Activated CD8-positive, alpha-beta memory T cell treated with anti-CD3 and anti-CD28 coated beads for 1 hour (primary cell): ENCODE results near the gene KCNH2.

Experiments
- DNase-seq, 2 donors: peaks; one replicate each; pipeline ENCODE4 v3.0.0-alpha.2; 2020; ENCODE audit warnings: low read depth in 1 of 2; ENCODE audit errors: extremely low read depth in 1 of 2

The KCNH2 gene

DNA sequence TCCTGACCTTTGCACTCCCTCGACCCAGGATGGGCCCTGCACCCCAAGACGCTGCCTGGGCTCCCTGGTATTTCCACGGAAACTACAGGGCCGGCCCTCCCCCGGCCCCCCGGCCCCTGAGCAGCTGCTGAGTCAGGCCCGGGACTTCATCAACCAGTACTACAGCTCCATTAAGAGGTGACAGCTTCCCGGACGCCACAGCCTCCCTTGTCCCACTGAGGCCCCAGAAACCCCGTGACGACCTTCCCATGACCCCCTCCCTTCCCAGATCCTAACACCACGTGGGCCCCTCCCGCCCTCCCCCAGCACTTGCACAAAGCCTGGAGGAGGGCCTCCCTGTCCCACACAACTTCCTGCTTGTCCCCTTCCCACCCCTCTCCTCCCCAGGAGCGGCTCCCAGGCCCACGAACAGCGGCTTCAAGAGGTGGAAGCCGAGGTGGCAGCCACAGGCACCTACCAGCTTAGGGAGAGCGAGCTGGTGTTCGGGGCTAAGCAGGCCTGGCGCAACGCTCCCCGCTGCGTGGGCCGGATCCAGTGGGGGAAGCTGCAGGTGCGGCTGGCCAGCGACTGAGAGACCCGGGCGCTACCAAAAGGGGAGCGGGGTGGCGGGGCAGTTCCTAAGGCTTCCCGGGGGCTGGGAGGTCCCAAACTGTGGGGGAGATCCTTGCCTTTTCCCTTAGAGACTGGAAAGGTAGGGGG lies 18.4 kb upstream of the KCNH2 start:
- DNase-seq, result no peak

DNA sequence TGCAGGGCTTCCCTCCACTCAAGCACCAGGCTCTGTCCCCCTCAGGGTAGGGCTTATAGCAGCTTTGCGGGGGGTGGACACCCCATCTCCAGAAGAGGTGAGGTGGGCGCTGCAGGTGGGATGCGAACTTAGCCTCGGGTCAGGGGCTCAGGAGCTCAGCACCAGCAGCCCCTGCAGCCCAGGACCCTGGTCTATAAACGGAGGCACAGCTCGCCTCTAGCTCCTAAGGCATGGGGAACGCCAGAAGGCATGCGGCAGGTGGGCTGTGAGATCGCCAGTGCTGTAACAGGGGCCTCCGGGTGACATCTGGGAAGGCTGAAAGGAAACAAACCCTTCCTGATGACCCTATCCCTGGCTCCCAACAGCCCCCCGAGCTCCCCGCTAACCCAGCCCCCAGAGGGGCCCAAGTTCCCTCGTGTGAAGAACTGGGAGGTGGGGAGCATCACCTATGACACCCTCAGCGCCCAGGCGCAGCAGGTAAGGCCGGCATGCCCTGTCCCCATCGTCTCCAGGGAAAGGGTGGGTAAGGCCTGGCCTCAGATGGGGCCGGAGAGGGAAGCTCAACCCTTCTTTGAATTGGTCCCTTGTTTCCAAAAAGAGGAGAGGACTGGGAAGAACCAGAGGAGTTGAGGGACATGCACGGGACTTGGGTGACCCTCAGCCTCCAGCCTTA lies 16.9 kb upstream of the KCNH2 start:
- no peak for DNase-seq

DNA sequence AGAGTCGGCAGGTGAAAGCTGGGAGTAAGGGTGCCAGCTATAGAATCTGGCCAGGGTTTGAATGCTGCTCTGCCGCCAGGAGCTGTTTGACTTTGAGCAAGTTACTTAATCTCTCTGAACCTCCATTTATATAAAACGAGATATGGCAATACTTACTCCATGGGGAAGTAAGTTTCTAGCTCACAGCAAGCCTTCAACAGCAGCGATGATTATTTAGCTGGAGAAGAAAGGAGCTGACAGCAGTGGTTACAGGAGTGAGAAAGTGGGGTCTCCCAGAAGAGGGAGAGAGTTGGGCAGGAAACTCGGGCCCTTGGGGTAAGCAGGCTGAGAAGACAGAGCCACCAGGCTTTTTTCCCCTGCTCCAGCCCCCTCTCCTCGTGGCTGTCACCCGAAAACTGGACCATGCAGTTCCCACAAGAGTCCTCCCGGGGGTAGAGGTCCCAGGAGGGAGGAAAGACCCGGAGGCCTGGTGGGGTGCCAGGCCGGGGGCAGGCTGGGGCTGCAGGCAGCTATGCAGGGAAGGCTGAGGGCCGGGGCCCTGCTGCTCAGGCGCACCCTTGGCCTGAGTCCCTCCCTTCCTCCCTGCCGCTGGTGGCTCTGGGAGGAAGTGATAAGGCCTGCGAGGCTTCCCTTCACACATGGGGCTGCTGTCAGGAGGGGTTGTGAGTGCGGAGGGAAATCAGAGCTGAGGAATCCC lies 16.2 kb upstream of the KCNH2 start:
- no peak for DNase-seq

DNA sequence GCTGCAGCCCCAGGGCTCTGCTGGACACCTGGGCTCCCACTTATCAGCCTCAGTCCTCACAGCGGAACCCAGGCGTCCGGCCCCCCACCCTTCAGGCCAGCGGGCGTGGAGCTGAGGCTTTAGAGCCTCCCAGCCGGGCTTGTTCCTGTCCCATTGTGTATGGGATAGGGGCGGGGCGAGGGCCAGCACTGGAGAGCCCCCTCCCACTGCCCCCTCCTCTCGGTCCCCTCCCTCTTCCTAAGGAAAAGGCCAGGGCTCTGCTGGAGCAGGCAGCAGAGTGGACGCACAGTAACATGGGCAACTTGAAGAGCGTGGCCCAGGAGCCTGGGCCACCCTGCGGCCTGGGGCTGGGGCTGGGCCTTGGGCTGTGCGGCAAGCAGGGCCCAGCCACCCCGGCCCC lies 15.4 kb upstream of the KCNH2 start:
- no peak for DNase-seq

DNA sequence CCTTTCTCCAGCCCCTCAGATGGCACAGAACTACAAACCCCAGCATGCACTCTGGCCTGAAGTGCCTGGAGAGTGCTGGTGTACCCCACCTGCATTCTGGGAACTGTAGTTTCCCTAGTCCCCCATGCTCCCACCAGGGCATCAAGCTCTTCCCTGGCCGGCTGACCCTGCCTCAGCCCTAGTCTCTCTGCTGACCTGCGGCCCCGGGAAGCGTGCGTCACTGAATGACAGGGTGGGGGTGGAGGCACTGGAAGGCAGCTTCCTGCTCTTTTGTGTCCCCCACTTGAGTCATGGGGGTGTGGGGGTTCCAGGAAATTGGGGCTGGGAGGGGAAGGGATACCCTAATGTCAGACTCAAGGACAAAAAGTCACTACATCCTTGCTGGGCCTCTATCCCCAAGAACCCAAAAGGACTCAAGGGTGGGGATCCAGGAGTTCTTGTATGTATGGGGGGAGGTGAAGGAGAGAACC lies 14.7 kb upstream of the KCNH2 start:
- DNase-seq, result no peak

DNA sequence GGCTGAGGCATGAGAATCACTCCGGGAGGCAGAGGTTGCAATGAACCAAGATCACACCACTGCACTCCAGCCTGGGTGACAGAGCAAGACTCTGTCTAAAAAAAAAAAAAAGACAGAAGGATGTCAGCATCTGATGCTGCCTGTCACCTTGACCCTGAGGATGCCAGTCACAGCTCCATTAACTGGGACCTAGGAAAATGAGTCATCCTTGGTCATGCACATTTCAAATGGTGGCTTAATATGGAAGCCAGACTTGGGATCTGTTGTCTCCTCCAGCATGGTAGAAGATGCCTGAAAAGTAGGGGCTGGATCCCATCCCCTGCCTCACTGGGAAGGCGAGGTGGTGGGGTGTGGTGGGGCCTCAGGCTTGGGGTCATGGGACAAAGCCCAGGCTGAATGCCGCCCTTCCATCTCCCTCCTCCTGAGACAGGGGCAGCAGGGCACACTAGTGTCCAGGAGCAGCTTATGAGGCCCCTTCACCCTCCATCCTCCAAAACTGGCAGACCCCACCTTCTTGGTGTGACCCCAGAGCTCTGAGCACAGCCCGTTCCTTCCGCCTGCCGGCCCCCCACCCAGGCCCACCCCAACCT lies 14.0 kb upstream of the KCNH2 start:
- DNase-seq, result no peak

DNA sequence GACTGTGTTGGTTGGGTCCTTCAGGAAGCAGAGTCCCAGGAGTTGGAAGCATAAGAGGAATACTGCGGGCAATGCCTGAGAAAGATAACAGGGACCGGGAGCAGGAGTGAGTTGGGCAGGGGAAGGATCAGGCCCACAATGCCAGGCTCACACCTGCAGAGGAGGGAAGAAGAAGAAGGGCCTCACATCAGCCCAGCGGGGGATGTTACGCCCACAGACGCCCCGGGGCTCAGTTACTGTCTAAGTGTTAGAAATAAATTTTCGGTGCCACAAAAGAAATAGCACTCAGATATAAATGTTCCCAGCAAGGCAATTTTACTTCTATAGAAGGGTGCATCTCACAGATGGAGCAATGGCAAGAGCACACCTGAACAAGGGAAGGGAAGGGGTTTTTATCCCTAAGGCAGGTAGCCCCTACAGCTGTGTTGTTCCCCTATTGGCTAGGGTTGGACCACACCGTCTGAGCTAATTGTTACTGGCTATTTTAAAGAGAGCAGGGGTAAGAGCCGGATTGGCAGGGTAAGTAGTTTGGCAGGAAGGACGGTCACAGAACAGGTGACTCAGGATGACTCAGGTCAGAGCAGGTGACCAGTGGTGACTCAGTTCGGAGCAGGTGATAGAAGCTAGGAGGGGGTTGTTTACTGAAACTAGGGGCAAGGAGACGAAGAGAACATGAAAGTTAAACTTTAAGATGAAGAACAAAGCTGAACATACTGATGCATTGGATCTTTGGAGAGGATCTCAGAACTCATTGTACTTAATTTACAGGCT lies 12.5 kb upstream of the KCNH2 start, which contains the start of gene NOS3:
Gene NOS3 (plus strand): TSS at position 602 of the 771 bp plus-strand sequence. CDS start 2,787 bp downstream, outside the sequence.
- no peak for DNase-seq

DNA sequence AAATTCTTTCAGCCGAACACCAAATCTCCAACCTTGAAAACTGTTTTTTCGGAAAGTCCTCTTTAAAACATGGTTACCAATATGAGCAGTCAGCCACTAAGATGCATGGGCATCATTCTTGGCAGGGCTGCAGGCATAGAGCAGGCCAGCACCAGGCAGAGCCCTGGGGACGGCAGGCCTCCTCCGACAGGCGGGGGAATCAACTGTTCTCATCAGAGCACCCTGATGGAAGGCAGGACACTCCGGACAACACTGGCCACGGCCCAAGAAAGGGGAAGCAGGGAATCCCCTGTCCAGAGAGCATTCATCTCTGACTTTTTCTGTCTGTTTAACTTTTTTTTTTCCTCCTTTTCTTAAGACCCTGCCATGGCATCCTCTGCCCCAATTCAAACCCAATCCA lies 11.3 kb upstream of the KCNH2 start:
- DNase-seq, result no peak

DNA sequence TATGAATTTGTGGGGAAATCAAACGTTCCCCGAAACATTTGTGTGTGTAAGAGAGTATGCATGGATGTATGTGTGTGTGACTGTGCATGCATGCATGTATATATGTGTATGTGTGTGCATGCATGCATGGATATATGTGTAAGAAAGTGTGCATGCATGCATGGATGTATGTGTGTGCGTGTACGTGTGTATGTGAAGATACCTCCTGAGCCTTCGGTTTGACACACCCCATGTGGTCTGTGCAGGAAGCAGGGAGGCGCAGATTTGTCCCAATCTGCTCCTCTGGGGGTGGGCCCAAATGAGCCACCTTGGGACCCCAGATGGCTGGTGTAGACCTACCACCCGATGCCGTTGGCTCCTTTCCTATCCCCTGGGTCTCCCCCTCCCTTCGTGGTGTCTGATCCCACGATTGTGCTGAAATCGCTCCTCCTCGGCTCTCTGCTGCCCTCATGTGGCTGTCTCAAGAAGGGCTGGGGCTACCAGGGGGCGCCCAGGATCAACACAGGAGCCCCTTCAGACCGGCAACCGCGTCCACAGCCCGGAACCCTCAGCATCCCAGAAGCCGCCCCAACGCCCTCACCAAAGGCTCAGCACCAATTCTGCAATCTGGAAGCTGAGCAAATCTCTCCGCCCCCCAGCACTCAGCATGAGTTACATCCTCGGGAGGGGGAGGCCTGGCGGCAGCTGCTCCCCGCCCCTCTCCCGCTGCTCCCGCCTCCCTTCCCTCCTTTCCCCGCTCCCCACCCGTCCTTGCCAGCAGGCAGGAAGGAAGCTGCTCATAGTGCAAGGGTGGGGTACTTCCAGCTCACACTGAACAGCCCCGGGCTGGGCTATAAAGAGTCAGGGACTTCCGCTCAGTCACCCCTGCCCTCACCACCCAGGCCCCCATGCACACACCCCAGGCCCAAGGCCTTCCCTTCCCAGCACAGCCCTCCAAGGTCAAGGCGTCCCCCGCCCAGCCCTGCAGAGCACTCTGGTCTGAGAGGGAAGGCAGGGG lies 10.4 kb upstream of the KCNH2 start:
- peak; percentile 45 to 49 for DNase-seq

DNA sequence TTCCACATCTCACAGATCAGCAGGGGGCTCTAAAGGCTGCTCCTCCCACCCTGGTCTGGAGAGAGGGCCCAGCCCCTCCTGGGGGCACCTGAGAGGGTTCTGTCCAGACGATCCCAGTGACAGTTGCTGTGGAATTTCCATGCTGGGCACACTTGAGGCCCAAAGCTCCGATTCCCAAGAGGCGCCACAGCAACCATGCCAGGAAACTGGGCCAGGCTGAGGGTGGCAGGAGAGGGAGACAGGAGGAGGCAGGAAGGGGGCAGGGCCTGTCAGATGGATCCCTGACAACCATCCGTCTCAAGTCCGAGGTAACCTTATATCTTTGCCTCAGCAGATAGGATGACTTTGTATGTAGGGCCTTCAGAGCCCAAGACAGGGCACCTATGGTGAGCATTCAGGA lies 8.4 kb upstream of the KCNH2 start:
- no peak for DNase-seq

DNA sequence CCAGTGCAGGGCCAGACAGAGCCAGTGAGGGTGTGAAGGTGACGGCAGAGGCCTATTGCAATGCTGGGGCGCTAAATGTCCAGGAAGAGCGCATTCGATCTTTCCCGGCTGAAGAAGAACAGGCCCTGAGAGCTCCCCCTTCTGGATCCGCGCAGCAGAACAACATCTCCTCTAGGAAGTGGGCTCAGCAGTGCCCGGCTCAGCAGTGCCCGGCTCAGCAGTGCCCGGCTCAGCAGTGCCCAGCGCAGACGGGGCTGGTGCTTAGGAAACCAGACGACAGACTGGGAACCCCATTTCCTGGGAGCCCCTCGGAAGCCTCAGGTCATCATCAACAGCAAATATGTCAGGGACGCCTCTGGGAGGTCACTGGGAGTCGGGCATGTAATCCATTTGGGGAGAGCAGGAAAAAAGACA lies 8.0 kb upstream of the KCNH2 start:
- DNase-seq, result peak in 1 of 2 donors; percentile 37

DNA sequence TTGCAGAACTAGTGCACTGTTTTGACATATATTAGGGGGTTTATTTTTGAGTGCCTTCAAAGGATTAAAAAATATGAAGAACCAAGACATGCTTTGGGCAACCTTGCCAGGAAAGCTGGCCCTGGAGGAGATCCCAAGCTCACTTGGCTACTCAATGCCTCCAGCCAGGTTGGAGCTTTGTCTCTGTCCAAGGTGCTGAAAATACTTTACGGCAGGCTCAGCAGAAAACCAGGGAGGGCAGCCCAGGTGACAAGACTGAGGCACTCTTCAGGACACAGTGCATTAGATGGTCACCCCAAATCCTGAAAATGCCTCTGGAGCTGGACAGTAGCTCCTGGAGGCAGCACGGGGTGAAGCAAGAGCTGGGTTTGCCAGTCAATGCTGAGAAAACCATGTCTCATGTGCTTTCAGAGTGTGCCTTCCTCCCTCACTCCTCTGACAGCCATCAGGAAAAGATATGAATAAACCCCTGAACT lies 5.8 kb upstream of the KCNH2 start:
- DNase-seq, result no peak

DNA sequence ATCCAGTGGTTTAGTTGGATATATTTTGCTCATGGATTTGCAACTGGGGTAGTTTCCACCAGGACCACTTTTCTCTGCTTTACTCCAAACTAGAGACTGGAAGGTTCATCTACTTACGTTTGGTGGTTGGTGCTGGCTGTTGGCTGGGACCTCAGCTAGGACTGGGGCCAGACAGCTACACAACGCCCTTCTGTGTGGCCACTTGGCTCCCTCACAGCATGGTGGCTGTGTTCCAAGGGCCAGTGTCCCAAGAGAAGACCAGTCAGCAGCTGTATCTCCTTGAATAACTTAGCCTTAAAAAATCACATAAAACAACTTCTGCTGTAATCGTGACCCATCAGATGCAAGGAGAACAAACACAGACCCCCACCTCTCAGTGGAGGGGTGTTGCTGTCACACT lies 4.2 kb upstream of the KCNH2 start:
- DNase-seq, result no peak

DNA sequence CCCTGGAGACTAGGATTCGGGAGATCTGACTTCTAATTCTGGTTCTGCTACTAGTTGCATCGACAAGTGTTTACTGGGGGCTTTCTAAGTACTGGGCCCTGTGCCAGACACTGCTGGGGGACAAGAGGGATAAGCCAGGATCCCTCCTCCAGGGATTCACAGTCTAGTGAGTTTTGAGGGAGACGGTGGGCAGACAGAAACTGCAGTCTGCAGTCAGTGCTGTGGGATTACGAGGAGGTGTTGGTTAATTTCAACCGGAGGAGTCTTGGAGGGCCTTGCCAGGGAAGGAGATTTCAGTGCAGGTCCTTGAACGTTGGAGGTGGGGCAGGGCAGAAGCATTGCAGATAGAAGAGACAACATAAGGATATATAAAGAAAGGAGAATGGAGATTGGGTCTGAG lies 3.5 kb upstream of the KCNH2 start:
- no peak for DNase-seq

DNA sequence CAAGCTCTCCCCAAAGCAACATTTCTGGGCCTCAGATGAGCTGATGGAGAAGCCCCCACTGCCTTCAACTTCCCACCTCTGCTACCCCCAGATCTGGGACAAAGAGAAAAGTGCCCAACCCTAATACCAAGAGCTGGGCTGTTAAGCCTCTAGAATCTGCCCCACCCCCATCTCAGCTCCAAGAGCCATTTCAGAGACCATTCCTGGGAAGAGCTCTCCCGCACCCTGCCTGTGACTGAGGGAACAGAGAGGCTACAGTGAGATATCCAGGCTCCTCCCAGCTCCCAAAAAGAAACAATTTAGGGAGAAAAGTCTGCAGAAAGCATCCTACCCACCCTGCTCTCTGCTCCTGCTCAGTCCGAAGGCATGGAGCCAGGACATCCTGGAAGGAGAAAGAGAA lies 2.5 kb upstream of the KCNH2 start:
- DNase-seq, result no peak

DNA sequence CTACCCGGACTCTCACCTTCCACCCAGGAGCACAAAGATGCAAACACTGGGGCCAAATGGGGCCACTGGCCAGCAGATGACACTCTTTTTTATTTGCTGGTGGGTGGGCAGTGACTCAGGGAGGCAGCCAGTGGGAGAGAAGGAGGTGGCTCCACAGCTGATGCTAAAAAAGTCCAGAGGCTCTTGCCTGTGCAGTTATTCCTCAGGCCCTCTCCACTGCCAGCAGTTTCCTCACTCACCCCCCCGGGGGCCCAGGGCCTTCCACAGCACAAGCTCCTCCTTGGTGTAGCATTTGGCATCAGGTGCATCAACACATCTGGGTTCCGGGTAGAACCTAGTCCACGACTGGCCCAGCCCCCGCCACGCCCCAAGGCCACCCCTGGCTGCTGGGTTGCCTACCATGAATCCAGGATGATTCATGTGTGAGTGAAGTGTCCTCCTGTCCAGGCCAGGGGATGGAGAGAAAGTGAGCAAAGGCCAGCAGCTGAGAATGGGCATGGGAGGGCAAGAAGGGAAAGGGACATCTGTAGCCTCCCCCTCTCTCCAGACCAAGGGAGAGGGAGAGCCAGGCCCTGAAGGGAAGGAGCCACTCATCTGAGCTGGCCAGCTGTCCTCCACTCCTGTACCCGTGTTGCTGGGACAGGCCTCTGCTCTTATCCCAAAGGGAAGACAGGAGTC lies 1.7 kb upstream of the KCNH2 start:
- no peak for DNase-seq

DNA sequence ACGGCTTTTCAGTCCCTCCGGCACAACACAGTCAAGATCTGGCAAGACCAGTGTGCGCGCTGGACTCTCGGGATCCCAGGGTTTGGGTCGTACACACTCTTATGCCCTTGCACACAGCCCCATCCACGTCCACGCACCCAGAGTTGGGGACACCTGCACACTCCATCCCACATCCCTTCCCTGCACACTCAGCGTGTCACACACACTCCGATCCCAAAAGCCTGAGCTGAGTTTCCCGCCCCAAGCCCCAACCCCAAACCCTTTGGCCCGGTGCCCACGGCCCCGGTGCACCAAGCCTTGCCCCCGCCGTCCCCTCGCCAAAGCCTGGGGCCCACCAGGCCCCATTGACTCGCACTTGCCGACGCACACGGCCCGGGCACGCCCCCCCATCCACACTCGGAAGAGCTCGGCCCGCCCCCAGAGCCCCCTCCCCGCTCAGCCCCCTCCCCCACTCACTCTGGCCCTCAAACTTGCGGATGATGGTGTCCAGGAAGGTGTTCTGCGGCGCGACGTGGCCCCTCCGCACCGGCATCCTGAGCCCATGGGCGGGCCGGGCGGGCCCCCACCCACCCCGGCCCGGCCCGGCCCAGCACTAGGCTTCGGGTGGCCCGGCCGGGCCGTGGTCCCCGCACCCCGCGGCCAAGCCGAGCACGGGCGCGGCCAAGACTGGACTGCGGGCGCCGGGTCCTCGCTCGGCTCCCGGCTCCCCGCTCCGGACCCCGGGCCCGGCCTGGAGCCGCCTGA lies 567 bp downstream of the KCNH2 start:
- no peak for DNase-seq
